ENCODE measurements around the gene TRIP12.
"Not testable (repeated sequence)": the region's sequence is repeated elsewhere in the genome, so short reads cannot be mapped to it uniquely, and the experiment has no call there.

The TRIP12 gene

DNA sequence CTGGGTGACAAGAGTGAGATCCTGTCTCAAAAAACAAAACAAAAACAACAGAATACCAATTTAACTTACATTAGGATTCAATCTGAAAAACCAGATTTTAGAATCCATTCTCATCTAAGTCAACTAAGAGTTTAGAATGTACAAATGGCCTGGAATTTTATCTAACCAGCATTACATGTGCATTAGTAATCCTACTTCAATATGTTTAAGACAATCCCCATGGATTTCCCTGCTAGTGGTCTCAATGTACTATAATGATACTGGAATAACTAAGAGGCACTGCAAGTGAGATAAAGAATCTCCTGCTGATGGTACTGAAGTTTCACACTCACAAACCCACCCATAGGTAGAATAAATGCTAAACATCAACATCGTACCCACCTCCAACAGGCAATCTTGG lies 153.6 kb downstream of the TRIP12 start:
- DNase-seq (ENCODE audit: low read depth in 3 of 3) = no peak

DNA sequence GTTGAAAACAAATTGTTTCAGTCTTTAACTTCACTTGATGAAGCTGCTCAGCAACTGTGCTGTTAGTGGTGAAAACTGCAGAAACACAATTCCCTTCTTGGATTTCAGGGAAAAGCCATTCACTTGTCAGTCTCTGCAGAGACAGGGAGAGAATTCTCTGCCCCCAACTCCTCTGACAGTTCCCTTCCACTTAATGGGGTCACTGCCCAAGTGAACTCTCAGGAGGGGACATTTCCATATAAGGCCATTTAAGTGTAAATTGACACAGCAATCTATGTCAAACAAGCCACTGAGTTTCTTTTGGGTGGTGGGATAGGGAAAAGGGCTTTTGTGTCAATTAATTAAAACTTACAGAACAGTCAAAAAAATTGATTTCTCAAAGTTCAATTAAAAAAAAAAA lies 156.1 kb downstream of the TRIP12 start:
- DNase-seq (ENCODE audit: low read depth in 3 of 3) = no peak

DNA sequence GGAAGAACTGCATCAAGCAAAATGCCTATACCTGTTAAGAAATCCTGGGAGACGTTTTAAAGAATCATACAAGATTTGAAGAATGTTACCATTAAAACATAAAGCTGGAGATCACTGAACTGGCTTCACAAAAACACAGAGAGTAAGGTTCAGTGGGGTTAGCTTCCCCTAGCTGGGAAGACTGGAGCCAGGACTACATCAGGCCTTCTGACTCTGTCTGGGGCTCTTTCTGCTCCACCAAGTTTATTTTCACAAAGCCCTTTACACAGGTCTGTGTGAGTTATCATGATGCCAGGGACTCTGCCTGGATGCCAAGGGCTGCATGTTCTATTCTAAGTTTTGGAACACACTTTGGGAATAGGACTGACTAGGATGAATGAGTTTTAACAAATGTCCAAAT lies 160.1 kb downstream of the TRIP12 start:
- no peak for DNase-seq (ENCODE audit: low read depth in 3 of 3)

DNA sequence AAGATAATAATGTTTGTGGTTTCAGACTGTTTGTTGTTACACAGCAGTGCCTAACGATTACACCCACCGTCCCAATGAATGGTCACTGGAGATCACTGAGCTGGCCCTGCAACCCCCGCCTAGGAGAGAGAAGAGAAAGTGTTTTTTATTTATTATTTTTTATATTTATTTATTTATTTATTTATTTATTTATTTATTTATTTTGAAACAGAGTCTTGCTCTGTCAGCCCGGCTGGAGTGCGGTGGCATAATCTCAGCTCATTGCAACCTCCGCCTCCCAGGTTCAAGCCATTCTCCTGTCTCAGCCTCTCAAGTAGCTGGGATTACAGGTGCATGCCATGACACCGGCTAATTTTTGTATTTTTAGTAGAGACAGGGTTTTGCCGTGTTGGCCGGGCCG lies 164.3 kb downstream of the TRIP12 start:
- DNase-seq (ENCODE audit: low read depth in 3 of 3) = not testable (repeated sequence)

DNA sequence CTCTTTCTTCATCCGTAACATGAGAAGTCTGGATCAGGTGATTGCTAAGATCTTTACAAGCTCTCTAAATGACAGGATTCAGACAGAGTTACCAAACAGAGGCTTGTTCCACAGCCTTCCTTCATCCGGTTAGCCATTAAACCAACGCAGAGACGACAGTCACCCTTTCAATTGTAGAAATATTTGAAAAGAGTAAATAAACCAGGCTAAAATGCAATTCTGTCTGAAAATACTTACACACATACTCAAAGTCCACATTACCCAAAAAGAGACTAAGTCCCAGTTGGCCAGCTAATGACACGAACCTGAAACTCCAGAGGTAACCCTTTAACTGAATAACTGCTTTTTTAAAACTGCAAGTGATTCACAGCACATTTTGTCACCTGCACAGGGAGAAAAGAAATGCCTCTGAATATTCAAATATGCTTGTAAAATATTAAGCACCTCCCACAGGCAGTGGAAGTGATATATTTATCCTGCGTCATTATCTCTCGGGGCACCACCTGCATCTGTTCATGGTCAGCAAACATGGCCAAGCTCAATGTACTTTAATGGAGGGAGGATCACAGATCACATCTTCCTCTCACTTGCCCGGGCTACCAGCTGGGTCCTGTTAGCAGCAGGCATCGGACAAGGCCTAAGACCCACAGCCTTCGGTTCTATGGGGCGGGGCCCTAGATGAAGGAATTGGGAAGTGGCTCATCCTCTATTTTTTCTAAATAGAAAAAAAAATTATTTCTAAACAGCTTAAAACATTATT lies 168.7 kb downstream of the TRIP12 start:
- DNase-seq (ENCODE audit: low read depth in 3 of 3) = no peak

GRCh38 chr2:229749779-229750178 lies 172.0 kb downstream of the TRIP12 start:
- no peak for DNase-seq (ENCODE audit: low read depth in 3 of 3)

- no peak for DNase-seq (ENCODE audit: low read depth in 3 of 3)
Observed at GRCh38 chr2:229748950-229749349, 172.9 kb downstream of the TRIP12 start.

DNA sequence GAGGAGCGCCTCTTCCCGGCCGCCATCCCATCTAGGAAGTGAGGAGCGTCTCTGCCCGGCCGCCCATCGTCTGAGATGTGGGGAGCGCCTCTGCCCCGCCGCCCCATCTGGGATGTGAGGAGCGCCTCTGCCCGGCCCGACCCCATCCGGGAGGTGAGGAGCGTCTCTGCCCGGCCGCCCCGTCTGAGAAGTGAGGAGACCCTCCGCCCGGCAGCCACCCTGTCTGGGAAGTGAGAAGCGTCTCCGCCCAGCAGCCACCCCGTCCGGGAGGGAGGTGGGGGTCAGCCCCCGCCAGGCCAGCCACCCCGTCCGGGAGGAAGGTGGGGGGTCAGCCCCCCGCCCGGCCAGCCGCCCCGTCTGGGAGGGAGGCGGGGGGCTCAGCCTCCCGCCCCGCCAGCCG lies 179.1 kb downstream of the TRIP12 start:
- DNase-seq (ENCODE audit: low read depth in 3 of 3) = not testable (repeated sequence)

- DNase-seq (ENCODE audit: low read depth in 3 of 3) = no peak
Observed at GRCh38 chr2:229740279-229740678, 181.5 kb downstream of the TRIP12 start.

DNA sequence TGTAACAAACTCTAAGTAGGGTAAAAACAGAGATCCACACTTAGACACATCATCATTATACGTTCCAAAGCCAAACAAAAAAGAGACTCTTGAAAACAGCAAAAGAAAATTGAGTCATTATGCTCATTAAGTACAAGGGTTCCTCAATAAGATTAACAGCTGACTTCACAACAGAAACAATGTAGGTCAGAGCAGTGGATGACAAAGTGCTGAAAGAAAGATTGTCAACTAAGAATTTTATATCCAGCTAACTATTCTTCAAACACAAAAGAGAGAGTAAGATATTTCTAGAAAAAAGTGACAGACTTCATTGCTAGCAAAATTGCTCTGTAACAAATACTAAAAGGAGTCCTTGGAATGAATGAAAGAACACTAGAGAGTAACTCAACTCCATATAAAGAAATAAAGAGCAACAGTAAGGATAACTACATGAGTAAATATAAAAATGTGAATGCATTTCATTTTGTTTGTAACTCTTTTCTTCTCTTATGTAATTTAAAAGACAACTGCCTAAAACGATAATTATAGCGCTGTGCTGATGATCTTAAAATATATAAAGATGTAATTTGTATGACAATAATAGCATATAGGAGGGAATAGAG lies 183.7 kb downstream of the TRIP12 start:
- DNase-seq (ENCODE audit: low read depth in 3 of 3) = no peak

DNA sequence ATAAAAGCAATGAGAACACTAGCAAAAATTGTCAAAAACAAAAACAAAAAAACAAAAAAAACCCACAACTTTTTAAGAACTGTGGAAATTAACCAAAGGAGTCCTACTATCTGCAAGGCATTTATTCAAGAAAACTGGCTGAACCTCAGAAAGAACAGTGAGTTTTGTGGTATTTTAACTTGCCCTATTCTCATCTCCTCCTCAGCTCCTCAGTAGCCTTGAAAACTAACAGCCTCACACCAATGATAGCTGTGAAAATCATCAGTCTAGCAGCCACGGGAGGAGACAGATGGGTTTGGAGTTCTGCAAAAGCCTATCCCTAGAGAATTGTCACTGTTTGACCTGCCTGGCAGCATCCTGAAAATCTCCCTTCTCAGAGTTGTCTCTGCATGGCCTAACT lies 187.4 kb downstream of the TRIP12 start:
- no peak for DNase-seq (ENCODE audit: low read depth in 3 of 3)

DNA sequence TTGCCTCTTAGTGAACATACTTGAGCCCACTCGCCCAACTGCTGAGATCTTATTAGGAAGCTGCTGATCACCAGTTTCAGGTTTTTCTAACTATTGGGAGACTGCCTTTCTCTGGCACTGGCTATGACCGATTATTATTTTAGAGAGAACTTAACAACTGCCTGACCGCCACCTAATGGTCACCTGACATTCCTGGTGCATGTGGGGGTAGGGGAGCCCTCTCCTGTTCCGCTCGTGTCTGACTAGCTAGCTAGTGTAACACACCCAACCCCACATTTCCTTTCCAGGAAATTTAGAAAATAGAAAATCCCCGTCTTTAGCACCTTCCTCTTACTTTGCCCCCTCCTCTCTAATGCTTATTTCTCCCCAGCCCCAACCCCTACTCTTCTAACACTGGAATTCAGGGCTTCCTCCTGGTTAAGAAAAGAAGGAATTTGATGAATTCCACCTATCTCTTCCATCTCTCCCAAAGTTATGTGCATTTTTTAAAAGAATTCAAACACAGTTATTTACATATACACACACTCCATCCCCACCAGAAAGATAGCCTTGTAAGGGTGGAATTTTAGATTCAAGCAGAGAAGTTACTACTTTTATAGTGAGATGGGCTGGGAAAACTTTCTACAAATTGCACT lies 188.1 kb downstream of the TRIP12 start:
- DNase-seq (ENCODE audit: low read depth in 3 of 3) = no peak

DNA sequence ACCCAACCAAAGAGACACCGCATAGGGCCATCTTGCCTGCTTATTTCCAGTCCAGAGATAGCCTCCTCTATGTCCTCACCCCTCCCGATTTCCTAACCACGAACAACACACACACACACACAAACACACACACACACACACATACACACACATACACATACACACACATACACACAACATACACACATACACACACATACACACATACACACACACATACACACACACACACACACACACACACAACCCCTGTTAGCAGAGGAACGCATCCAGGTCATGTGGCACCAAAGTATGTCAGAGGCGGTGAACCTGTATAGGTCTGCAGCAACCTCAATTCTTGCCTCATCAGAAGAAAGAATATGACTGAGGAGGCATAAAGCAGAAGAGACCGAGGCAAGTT lies 188.9 kb downstream of the TRIP12 start:
- DNase-seq (ENCODE audit: low read depth in 3 of 3) = no peak

GRCh38 chr2:229731916-229732315 lies 189.9 kb downstream of the TRIP12 start:
- DNase-seq (ENCODE audit: low read depth in 3 of 3) = no peak

- no peak for DNase-seq (ENCODE audit: low read depth in 3 of 3)
Observed at GRCh38 chr2:229731363-229731762, 190.4 kb downstream of the TRIP12 start.

DNA sequence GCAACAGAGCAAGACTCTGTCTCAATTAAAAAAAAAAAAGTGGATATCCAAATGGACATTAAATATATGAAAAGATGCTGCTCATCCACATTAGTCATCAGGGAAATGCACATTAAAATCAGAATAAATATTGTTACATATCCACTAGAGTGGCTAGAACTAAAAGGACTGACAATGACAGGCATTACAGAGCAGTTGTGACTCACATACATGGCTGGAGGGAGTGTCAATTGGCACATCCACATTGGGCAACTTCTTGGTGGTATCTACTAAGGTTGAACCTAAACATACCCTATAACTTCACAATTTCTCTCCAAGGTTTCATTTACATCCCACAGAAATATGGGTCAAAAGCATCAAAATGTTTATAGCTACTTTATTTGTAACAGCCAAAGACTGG lies 193.4 kb downstream of the TRIP12 start:
- DNase-seq (ENCODE audit: low read depth in 3 of 3) = no peak

- no peak for DNase-seq (ENCODE audit: low read depth in 3 of 3)
Observed at GRCh38 chr2:229726643-229727042, 195.2 kb downstream of the TRIP12 start.

DNA sequence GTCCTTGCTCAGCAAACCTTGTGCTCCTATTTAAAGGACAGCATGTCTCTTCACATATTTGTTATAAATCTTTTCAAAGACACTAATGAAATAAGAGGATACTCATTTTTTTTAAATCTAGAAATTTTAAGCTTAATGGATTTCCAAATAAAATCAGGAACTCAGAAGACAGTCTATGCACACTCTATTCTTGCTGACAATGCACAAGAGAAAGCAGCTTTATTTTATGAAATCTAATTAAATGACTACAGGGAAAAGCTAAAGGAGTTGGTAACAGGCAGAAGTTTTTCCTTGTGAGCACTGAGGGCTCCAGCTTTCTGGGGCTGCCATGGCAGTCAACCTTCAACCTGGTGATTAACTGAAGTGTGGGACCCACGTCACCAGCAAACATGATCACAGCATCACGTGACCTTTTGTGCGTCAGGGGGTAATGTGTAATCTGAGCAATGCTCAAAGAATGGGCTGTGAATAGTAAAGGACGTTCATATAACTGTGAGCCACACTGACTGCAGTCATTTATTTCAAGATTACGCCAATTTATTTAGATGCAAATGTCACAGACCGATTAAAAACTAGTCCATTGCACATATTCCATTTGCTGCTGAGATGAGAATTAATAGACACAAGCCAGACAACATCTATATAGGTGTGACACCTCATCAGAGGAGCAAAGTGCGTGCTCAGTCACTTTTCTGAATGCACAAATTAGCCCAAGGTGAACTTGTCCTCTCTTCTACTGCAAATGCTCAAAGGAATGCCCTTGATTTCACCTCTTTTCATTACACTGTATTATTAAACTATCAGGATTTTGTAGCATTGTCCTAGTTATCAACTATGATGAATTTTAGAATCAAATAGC lies 195.9 kb downstream of the TRIP12 start:
- no peak for DNase-seq (ENCODE audit: low read depth in 3 of 3)

DNA sequence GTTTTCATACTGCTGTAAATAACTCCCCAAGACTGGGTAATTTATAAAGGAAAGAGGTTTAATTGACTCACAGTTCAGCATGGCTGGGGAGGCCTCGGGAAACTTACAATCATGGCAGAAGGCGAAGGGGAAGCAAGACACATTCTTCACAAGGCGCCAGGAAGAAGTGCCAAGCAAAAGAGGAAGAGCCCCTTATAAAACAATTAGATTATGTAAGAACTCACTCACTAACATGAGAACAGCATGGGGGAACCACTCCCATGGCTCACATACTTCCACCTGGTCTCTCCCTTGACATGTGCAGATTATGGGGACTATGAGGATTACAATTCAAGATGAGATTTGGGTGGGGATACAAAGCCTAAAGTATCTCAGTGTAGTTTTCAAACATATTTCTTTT lies 198.6 kb downstream of the TRIP12 start:
- DNase-seq (ENCODE audit: low read depth in 3 of 3) = not testable (repeated sequence)

GRCh38 chr2:229719926-229720647 lies 201.7 kb downstream of the TRIP12 start:
- DNase-seq (ENCODE audit: low read depth in 3 of 3) = no peak

DNA sequence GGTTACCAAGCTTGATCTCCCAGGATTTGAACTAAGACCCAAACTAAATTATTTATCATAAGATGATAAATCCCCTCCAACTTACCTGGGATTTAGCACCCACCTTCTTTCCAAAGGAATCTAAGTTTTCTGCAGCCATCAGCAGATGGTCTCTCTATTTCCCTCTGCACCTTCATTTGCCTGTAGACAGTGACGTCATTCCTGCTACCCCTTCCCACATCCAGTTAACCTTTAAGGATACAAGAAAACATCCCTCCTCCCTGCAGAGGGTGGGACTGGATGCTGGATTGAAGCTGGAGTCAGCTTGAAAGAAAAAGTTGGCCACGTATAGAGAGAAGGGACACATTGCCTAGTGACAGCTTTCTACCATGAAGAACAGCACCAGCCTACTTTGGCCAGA lies 203.8 kb downstream of the TRIP12 start:
- DNase-seq (ENCODE audit: low read depth in 3 of 3) = no peak

All from stimulated activated CD4-positive, alpha-beta T cell treated with anti-CD3 and anti-CD28 coated beads, TNF-alpha, amount 100 ng/mL, for 48 hours (primary cell).